ENCODE measurements around the gene EPGN. TPM values are rescaled to one million over a fixed set of nuclear protein-coding genes. Genes with fewer than 3 reads are reported as not detected.

The EPGN gene
- total RNA-seq, 1 donor from 2014 or later: 6.9 TPM

- intact Hi-C loops (cut with DNase I): no loop called here
- TF ChIP-seq POLR2AphosphoS5 (IDR thresholded peaks at IDR 0.05; ENCODE audit: insufficient read depth in 1 of 2, low read depth in 1 of 2): peak in 1 of 2 donors; percentile 66
- no peak for TF ChIP-seq CTCF (IDR thresholded peaks at IDR 0.05)
- TF ChIP-seq POLR2A (IDR thresholded peaks at IDR 0.05): no peak
- Histone ChIP-seq H3K27me3 (no peaks in the 10 kb centered on the region), H3K4me1 (peaks cover 4% of the 10 kb centered on the region), H3K27ac (no peak overlapping the region), H3K9me3 (no peaks in the 10 kb centered on the region), H3K4me3 (no peak overlapping the region), H3K36me3 (no peaks in the 10 kb centered on the region)
- DNase-seq (ENCODE audit: extremely low spot score in 2 of 2): no peak
Observed at GRCh38 chr4:74320559-74321118, 12.4 kb downstream of the EPGN start.

- intact Hi-C loops (cut with DNase I): no loop called here
- Histone ChIP-seq H3K4me3 (no peak overlapping the region), H3K27me3 (no peaks in the 10 kb centered on the region), H3K36me3 (no peaks in the 10 kb centered on the region), H3K4me1 (peaks cover 4% of the 10 kb centered on the region), H3K27ac (no peak overlapping the region), H3K9me3 (no peaks in the 10 kb centered on the region)
- no peak for TF ChIP-seq CTCF (IDR thresholded peaks at IDR 0.05)
- no peak for TF ChIP-seq POLR2AphosphoS5 (IDR thresholded peaks at IDR 0.05; ENCODE audit: insufficient read depth in 1 of 2, low read depth in 1 of 2)
- TF ChIP-seq POLR2A (IDR thresholded peaks at IDR 0.05): no peak
- no peak for DNase-seq (ENCODE audit: extremely low spot score in 2 of 2)
Observed at GRCh38 chr4:74322301-74322700, 14.0 kb downstream of the EPGN start.

GRCh38 chr4:74323663-74324062 is 15.4 kb downstream of the EPGN start:
- intact Hi-C loops (cut with DNase I): no loop called here

GRCh38 chr4:74324262-74324661 is 16.0 kb downstream of the EPGN start:
- Histone ChIP-seq H3K27me3 (no peaks in the 10 kb centered on the region), H3K36me3 (no peaks in the 10 kb centered on the region), H3K4me1 (peaks cover 4% of the 10 kb centered on the region), H3K27ac (no peak overlapping the region), H3K9me3 (no peaks in the 10 kb centered on the region), H3K4me3 (no peak overlapping the region)
- intact Hi-C loops (cut with DNase I): no loop called here
- TF ChIP-seq POLR2AphosphoS5 (IDR thresholded peaks at IDR 0.05; ENCODE audit: insufficient read depth in 1 of 2, low read depth in 1 of 2): no peak
- TF ChIP-seq CTCF (IDR thresholded peaks at IDR 0.05): no peak
- no peak for TF ChIP-seq POLR2A (IDR thresholded peaks at IDR 0.05)
- no peak for DNase-seq (ENCODE audit: extremely low spot score in 2 of 2)

More at GRCh38 chr4:74323663-74324062, 15.4 kb downstream of the EPGN start:
- TF ChIP-seq CTCF (IDR thresholded peaks at IDR 0.05) (no peak), POLR2A (IDR thresholded peaks at IDR 0.05) (no peak), POLR2AphosphoS5 (IDR thresholded peaks at IDR 0.05; ENCODE audit: insufficient read depth in 1 of 2, low read depth in 1 of 2) (no peak)
- Histone ChIP-seq H3K36me3 (no peaks in the 10 kb centered on the region), H3K27ac (no peak overlapping the region), H3K4me1 (peaks cover 4% of the 10 kb centered on the region), H3K4me3 (no peak overlapping the region), H3K27me3 (no peaks in the 10 kb centered on the region), H3K9me3 (no peaks in the 10 kb centered on the region)
- DNase-seq (ENCODE audit: extremely low spot score in 2 of 2): no peak

GRCh38 chr4:74325886-74326285 is 17.6 kb downstream of the EPGN start:
- H3K27ac ChIP-seq: no peak overlapping the region
- H3K9me3 ChIP-seq: no peaks in the 10 kb centered on the region
- TF ChIP-seq POLR2AphosphoS5 (IDR thresholded peaks at IDR 0.05; ENCODE audit: insufficient read depth in 1 of 2, low read depth in 1 of 2) (no peak), CTCF (IDR thresholded peaks at IDR 0.05) (no peak), POLR2A (IDR thresholded peaks at IDR 0.05) (no peak)
- H3K27me3 ChIP-seq: no peaks in the 10 kb centered on the region
- intact Hi-C loops (cut with DNase I): no loop called here
- no peak overlapping the region for H3K4me3 ChIP-seq
- no peaks in the 10 kb centered on the region for H3K36me3 ChIP-seq
- no peak for DNase-seq (ENCODE audit: extremely low spot score in 2 of 2)
- H3K4me1 ChIP-seq: no peaks in the 10 kb centered on the region

Data from vagina (tissue), 2 donors.